ENCODE results near the gene ZSCAN20. TPM values are rescaled to one million over a fixed set of nuclear protein-coding genes. Genes with fewer than 3 reads are reported as not detected.

ZSCAN20 gene
- total RNA-seq, 1 experiment from 2014 or later = 9.0 TPM

DNA sequence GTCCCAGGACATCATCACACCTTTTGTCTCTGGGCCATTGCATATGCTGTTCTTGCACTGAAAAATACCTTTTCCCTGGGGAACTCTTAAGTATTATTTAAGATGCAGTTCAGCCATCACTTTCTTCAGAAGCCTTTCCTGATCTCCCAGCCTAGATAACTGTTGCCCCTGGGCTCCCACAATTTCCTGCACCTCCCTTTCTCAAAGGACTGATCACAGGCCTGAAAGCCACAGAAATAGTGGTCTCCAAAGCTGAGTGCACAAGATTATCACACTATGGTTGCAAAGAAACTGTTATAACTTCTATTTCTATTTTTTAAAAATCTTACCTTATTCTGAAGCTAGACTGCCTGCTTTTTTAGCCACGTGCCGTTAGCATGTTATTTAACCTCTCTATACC, 2.8 kb upstream of the ZSCAN20 start:
- Histone ChIP-seq H3K4me2 (ENCODE audit: low read length) (no peak overlapping the region), H3K4me1 (ENCODE audit: control insufficient read depth in 1 of 2, insufficient read depth in 2 of 2, low read length in 2 of 2) (peaks cover 6 to 42% of the 10 kb centered on the region in 2 experiments; a peak in 3 of 4 replicates), H3K27ac (ENCODE audit: low read depth, low read length) (no peak overlapping the region), H3K9ac (ENCODE audit: low read length) (no peak overlapping the region), H3K27me3 (ENCODE audit: insufficient read depth, low read length) (no peaks in the 10 kb centered on the region), H2AFZ (ENCODE audit: low read depth, low read length, poor library complexity, severe bottlenecking) (no peak overlapping the region), H3K36me3 (ENCODE audit: control insufficient read depth in 1 of 2, insufficient read depth in 2 of 2, low read length in 2 of 2) (no peaks in the 10 kb centered on the region), H3K4me3 (replicated peaks in 1 of 2; ENCODE audit: low read depth in 1 of 2, low read length in 2 of 2) (no peak overlapping the region), H3K9me3 (ENCODE audit: control insufficient read depth in 1 of 2, insufficient read depth in 1 of 2, low read depth in 1 of 2, low read length in 2 of 2) (no peaks in the 10 kb centered on the region), H3K79me2 (ENCODE audit: insufficient read depth, low read length) (peaks cover 8% of the 10 kb centered on the region; the same call in 1 of the 2 replicates), H4K20me1 (ENCODE audit: insufficient read depth) (no peaks in the 10 kb centered on the region), H3K9me2 (ENCODE audit: insufficient read depth) (no peaks in the 10 kb centered on the region)
- BruUV-seq (replicated peaks) = no TSS peak
- no peak for ATAC-seq
- ChIA-PET CTCF (interaction anchor here (1.0 to 4.5 kb wide), 7 partner anchors 9 to 250 kb away, joined by 3 to 37 read pairs (median 7); no protein-coding TSS in a partner anchor), RAD21 (ENCODE audit: low non-redundant PET in 1 of 2, low total read pairs in 2 of 2, uncharacterized antibody in 2 of 2, unreplicated experiment in 2 of 2) (interaction anchor here (0.7 to 3.3 kb wide), 3 partner anchors 171 to 174 kb away, joined by 3 to 15 read pairs (median 5); no protein-coding TSS in a partner anchor), POLR2A (no interaction called here)
- no peak for DNase-seq (ENCODE audit: low read depth, low spot score)
- TF ChIP-seq TCF7L2 (IDR thresholded peaks at IDR 0.05; ENCODE audit: borderline replicate concordance, extremely low read depth, insufficient read depth, insufficient read length) (no peak), JUND (IDR thresholded peaks at IDR 0.05) (no peak), ZFX (IDR thresholded peaks at IDR 0.05) (no peak), FOSL1 (IDR thresholded peaks at IDR 0.05; ENCODE audit: low read depth) (no peak), RAD21 (IDR thresholded peaks at IDR 0.05; ENCODE audit: low read depth) (no peak), CEBPB (IDR thresholded peaks at IDR 0.05; ENCODE audit: low read depth) (no peak), CBX3 (IDR thresholded peaks at IDR 0.05; ENCODE audit: low read depth) (no peak), YY1 (IDR thresholded peaks at IDR 0.05; ENCODE audit: extremely low read depth, insufficient replicate concordance, low read depth, low read length) (no peak), POLR2A (IDR thresholded peaks at IDR 0.05; ENCODE audit: borderline replicate concordance, extremely low read depth, insufficient read depth, insufficient read length) (no peak), EGR1 (IDR thresholded peaks at IDR 0.05; ENCODE audit: low read depth) (no peak), ELF1 (IDR thresholded peaks at IDR 0.05; ENCODE audit: borderline replicate concordance, low read depth) (no peak), SRF (IDR thresholded peaks at IDR 0.05; ENCODE audit: low read depth) (no peak), ATF3 (IDR thresholded peaks at IDR 0.05) (no peak)
- TF ChIP-seq, protein P1, sequence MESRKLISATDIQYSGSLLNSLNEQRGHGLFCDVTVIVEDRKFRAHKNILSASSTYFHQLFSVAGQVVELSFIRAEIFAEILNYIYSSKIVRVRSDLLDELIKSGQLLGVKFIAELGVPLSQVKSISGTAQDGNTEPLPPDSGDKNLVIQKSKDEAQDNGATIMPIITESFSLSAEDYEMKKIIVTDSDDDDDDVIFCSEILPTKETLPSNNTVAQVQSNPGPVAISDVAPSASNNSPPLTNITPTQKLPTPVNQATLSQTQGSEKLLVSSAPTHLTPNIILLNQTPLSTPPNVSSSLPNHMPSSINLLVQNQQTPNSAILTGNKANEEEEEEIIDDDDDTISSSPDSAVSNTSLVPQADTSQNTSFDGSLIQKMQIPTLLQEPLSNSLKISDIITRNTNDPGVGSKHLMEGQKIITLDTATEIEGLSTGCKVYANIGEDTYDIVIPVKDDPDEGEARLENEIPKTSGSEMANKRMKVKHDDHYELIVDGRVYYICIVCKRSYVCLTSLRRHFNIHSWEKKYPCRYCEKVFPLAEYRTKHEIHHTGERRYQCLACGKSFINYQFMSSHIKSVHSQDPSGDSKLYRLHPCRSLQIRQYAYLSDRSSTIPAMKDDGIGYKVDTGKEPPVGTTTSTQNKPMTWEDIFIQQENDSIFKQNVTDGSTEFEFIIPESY (IDR thresholded peaks at IDR 0.05; ENCODE audit: extremely low read depth, insufficient replicate concordance, low read length) = no peak
- TF ChIP-seq, protein P2, sequence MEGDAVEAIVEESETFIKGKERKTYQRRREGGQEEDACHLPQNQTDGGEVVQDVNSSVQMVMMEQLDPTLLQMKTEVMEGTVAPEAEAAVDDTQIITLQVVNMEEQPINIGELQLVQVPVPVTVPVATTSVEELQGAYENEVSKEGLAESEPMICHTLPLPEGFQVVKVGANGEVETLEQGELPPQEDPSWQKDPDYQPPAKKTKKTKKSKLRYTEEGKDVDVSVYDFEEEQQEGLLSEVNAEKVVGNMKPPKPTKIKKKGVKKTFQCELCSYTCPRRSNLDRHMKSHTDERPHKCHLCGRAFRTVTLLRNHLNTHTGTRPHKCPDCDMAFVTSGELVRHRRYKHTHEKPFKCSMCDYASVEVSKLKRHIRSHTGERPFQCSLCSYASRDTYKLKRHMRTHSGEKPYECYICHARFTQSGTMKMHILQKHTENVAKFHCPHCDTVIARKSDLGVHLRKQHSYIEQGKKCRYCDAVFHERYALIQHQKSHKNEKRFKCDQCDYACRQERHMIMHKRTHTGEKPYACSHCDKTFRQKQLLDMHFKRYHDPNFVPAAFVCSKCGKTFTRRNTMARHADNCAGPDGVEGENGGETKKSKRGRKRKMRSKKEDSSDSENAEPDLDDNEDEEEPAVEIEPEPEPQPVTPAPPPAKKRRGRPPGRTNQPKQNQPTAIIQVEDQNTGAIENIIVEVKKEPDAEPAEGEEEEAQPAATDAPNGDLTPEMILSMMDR (IDR thresholded peaks at IDR 0.05 in 2 of 3, conservative IDR thresholded peaks at IDR 0.05 in 1 of 3; ENCODE audit: borderline replicate concordance in 1 of 3, insufficient read depth in 1 of 3, low read depth in 2 of 3, low read length in 2 of 3) = no peak
- intact Hi-C loops (cut with micrococcal nuclease) = loop anchor here (1.0 to 5.0 kb wide), 7 partner anchors 87 to 372 kb away; no protein-coding TSS in a partner anchor

All from HCT116 (cell line).